Endodermal cell (in vitro differentiated cells): ENCODE measurements around the gene SUPT6H. TPM values are rescaled to one million over a fixed set of nuclear protein-coding genes. Genes with fewer than 3 reads are reported as not detected.

Experiments used
- DNase-seq: peaks from one replicate; pipeline ENCODE4 v3.0.0-alpha.2; 2017
- H3K27ac ChIP-seq: 2 replicates; pipeline ENCODE4 v1.5.1; 2013; ENCODE audit warnings: mild to moderate bottlenecking, low read depth, low read length, moderate library complexity
- H3K27me3 ChIP-seq: 2 replicates; pipeline ENCODE4 v1.6.1; 2013; ENCODE audit warnings: mild to moderate bottlenecking, low read length, moderate library complexity; ENCODE audit not compliant: insufficient read depth, control insufficient read depth, poor library complexity, severe bottlenecking
- H3K36me3 ChIP-seq: 2 replicates; pipeline ENCODE4 v1.7.0; 2013; ENCODE audit warnings: mild to moderate bottlenecking, low read length, moderate library complexity; ENCODE audit not compliant: control insufficient read depth, insufficient read depth
- H3K4me1 ChIP-seq: one replicate; pipeline ENCODE4 v1.7.0; 2013; ENCODE audit warnings: low read length; ENCODE audit not compliant: control insufficient read depth, insufficient read depth
- H3K4me3 ChIP-seq: 2 replicates; pipeline ENCODE4 v1.5.1; 2013; ENCODE audit warnings: mild to moderate bottlenecking, low read length, moderate library complexity
- H3K9ac ChIP-seq: 2 replicates; pipeline ENCODE4 v1.6.1; 2013; ENCODE audit warnings: mild to moderate bottlenecking, low read length, moderate library complexity; ENCODE audit not compliant: poor library complexity, severe bottlenecking; ENCODE audit errors: extremely low read depth
- H3K9me3 ChIP-seq: 2 replicates; pipeline ENCODE4 v1.6.1; 2013; ENCODE audit warnings: mild to moderate bottlenecking, low read length, moderate library complexity; ENCODE audit not compliant: control insufficient read depth
- H3K27ac Mint-ChIP-seq: 2 replicates; pipeline ENCODE4 v1.8.0; 2020; ENCODE audit warnings: mixed read lengths
- H3K27me3 Mint-ChIP-seq: 2 replicates; pipeline ENCODE4 v1.8.0; 2021; ENCODE audit warnings: mild to moderate bottlenecking, mixed read lengths; ENCODE audit not compliant: insufficient read depth
- H3K36me3 Mint-ChIP-seq: 2 replicates; pipeline ENCODE4 v1.8.0; 2020; ENCODE audit warnings: low read depth, mixed read lengths
- H3K4me1 Mint-ChIP-seq: 2 replicates; pipeline ENCODE4 v1.8.0; 2020; ENCODE audit warnings: mixed read lengths
- H3K4me3 Mint-ChIP-seq: 2 replicates; pipeline ENCODE4 v1.8.0; 2020; ENCODE audit warnings: mild to moderate bottlenecking, moderate library complexity, mixed read lengths
- H3K9me3 Mint-ChIP-seq: 2 replicates; pipeline ENCODE4 v1.8.0; 2020; ENCODE audit warnings: mild to moderate bottlenecking, mixed read lengths
- WGBS, 2 experiments: methylation state at CpG; one replicate each; pipeline versions ENCODE4 v1.1.5 to v1.1.7; 2013; ENCODE audit warnings: missing lambda C conversion rate in 2 of 2, mixed read lengths in 1 of 2; ENCODE audit not compliant: insufficient coverage in 1 of 2, insufficient read length in 1 of 2; 5-methylcytosine and 5-hydroxymethylcytosine counted together
- total RNA-seq, 2 donors: library from RNA; stranded (reverse); fragmentation: NEBNext Ultra II Directional in 1 of 2; extraction: Animal tissue kit (Norgen Biotek cat#: 25700) in 1 of 2; gene quantifications; 2 replicates in 1 of 2; 3 replicates in 1 of 2; pipeline ENCODE4 v1.2.1, GENCODE V29; 2021
- TF ChIP-seq, protein P1 (sequence below): fragments of 200-600 bp; sonication (generic); conservative IDR thresholded peaks from 2 replicates; pipeline ENCODE4 v1.5.0; 2021; ENCODE audit warnings: antibody characterized with exemption, mild to moderate bottlenecking

The SUPT6H gene
- total RNA-seq, 2 donors from 2014 or later: 54.4 to 72.1 TPM

DNA sequence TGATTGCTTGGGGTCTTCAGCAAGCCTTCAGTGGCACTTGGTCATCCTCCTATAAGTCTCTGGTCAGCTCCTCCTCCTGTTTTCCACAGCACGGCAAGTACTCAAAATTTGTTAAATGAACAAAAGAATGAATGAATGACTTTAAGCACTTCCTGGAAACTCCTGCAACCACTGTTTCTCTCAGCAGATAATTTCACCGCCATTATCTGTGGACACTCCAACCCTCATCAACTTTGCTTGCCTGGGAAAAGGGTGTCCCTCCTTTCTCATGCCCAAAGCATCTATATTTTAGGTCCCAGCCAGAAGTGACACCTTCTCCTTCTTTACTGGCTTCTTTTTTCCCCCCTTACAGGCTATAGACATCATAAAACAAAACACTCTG lies 45.3 kb downstream of the SUPT6H start:
- Mint-ChIP-seq H3K36me3 (peaks cover 15% of the 10 kb centered on the region), H3K4me1 (peaks cover 21% of the 10 kb centered on the region), H3K9me3 (no peaks in the 10 kb centered on the region), H3K27me3 (no peaks in the 10 kb centered on the region), H3K4me3 (no peak overlapping the region), H3K27ac (no peak overlapping the region)
- H3K4me1 ChIP-seq: peaks cover 3% of the 10 kb centered on the region
- no peak overlapping the region for H3K9ac ChIP-seq
- DNase-seq: no peak
- H3K27me3 ChIP-seq: no peaks in the 10 kb centered on the region
- no peak overlapping the region for H3K4me3 ChIP-seq
- peaks cover 11% of the 10 kb centered on the region for H3K36me3 ChIP-seq
- H3K9me3 ChIP-seq: no peaks in the 10 kb centered on the region
- WGBS, 2 experiments: 89 to 93% methylated on average over 1 to 2 of the region's 2 CpGs
- no peak overlapping the region for H3K27ac ChIP-seq
- TF ChIP-seq, protein P1, sequence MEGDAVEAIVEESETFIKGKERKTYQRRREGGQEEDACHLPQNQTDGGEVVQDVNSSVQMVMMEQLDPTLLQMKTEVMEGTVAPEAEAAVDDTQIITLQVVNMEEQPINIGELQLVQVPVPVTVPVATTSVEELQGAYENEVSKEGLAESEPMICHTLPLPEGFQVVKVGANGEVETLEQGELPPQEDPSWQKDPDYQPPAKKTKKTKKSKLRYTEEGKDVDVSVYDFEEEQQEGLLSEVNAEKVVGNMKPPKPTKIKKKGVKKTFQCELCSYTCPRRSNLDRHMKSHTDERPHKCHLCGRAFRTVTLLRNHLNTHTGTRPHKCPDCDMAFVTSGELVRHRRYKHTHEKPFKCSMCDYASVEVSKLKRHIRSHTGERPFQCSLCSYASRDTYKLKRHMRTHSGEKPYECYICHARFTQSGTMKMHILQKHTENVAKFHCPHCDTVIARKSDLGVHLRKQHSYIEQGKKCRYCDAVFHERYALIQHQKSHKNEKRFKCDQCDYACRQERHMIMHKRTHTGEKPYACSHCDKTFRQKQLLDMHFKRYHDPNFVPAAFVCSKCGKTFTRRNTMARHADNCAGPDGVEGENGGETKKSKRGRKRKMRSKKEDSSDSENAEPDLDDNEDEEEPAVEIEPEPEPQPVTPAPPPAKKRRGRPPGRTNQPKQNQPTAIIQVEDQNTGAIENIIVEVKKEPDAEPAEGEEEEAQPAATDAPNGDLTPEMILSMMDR: no peak

DNA sequence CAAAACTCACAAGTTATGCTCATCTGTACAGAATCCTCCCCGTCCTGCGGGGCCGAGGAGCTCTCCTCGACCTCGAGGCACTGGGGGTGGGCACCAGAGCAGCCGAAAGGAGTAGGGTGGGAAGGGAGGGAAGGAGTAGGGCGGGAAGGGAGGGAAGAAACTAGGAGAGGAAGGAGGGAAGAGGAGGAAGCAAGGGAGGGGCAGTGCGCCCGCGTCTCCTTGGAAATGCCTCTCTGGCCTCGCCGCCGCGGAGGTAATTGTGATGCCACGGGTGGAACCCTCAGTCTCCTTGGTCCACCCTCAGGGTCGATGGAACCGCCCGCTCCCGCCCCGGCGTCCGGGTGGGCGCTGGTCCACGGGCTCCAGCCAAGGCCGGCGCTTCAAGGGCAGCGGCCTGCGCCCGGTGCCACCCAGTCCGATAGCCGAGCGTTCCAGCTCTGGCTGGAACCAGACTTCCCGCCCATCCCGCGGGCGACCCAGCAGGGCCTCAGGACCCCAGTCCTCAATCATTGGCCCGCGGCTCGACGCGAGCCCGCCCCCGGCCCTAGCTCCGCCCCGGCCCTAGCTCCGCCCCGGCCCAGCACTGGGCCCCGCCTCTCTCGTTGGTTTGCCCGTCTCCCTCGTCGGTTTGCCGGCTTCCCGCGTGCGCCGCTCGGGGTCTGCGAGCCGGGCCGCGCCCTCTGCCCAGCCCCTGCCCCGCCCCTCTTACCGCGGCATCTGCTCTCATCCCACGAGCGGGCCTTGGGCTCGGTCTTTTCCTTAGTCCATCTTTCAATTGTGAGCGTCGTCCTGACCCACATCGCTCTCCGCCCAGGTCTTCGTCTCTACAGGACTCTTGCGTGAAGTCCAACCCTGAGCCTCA lies 49.1 kb downstream of the SUPT6H start:
- Histone ChIP-seq H3K4me3 (peak overlapping the region; percentile 95), H3K9me3 (no peaks in the 10 kb centered on the region), H3K27ac (peak overlapping the region; percentile 98), H3K27me3 (no peaks in the 10 kb centered on the region), H3K36me3 (peaks cover 27% of the 10 kb centered on the region), H3K4me1 (no peaks in the 10 kb centered on the region), H3K9ac (peak overlapping the region; percentile 91)
- H3K36me3 Mint-ChIP-seq: peaks cover 27% of the 10 kb centered on the region
- no peaks in the 10 kb centered on the region for H3K9me3 Mint-ChIP-seq
- H3K27ac Mint-ChIP-seq: peak overlapping the region; percentile 98
- H3K27me3 Mint-ChIP-seq: no peaks in the 10 kb centered on the region
- peak; percentile 100 for DNase-seq
- peak overlapping the region; percentile 75 for H3K4me3 Mint-ChIP-seq
- peaks cover 16% of the 10 kb centered on the region for H3K4me1 Mint-ChIP-seq
- WGBS, 2 experiments: 0% methylated on average over 44 to 74 of the region's 74 CpGs
- TF ChIP-seq, protein P1: no peak

DNA sequence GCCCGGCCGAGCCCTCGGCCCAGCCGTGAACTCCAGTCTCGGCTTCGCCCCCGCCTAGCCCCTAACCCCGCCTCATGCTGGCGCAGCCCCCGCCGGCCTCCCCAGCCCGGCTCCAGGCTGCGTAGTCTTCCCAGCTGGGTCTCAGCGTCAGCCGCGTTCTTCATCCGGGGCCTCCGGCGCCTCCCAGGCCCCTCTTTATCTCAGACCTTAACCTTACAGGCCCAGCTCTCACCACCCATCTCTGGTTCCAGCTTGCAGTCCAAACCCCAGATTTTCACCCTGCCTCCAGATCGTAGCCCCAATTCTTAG lies 49.7 kb downstream of the SUPT6H start, which contains the start of gene PROCA1:
PROCA1 (minus strand) TSS at position 166 of the 309 bp plus-strand sequence. CDS start 228 bp downstream, outside the sequence.
- H3K36me3 ChIP-seq: peaks cover 27% of the 10 kb centered on the region
- H3K27ac ChIP-seq: peak within 1 kb of the TSS; percentile 98
- peaks cover 20% of the 10 kb centered on the region for H3K4me1 Mint-ChIP-seq
- H3K9me3 ChIP-seq: no peaks in the 10 kb centered on the region
- no peaks in the 10 kb centered on the region for H3K27me3 Mint-ChIP-seq
- no peaks in the 10 kb centered on the region for H3K9me3 Mint-ChIP-seq
- H3K4me1 ChIP-seq: no peaks in the 10 kb centered on the region
- H3K27ac Mint-ChIP-seq: peak within 1 kb of the TSS; percentile 98
- TF ChIP-seq, protein P1: no peak
- WGBS, 2 experiments: 0 to 2% methylated on average over 4 to 20 of the region's 20 CpGs
- peak within 1 kb of the TSS; percentile 75 for H3K4me3 Mint-ChIP-seq
- no peaks in the 10 kb centered on the region for H3K27me3 ChIP-seq
- peak within 1 kb of the TSS; percentile 91 for H3K9ac ChIP-seq
- DNase-seq: peak; percentile 93
- H3K36me3 Mint-ChIP-seq: peaks cover 24% of the 10 kb centered on the region
- H3K4me3 ChIP-seq: peak within 1 kb of the TSS; percentile 95
